GM19372 (cell line): ENCODE data around the gene C12orf56.
"Not testable (repeated sequence)": the region's sequence is repeated elsewhere in the genome, so short reads cannot be mapped to it uniquely, and the experiment has no call there.

Experiments used
- ATAC-seq: cut with Tn5 transposase; IDR thresholded peaks from one replicate; pipeline ENCODE4 v1.9.1; 2021; ENCODE audit warnings: mild to moderate bottlenecking, low read depth, moderate library complexity; ENCODE audit not compliant: unreplicated experiment

The C12orf56 gene

GRCh38 chr12:64252681-64253080, 137.9 kb downstream of the C12orf56 start:
- no peak for ATAC-seq

- ATAC-seq = no peak
These were observed 146.7 kb downstream of the C12orf56 start for GRCh38 chr12:64243809-64244208.

DNA sequence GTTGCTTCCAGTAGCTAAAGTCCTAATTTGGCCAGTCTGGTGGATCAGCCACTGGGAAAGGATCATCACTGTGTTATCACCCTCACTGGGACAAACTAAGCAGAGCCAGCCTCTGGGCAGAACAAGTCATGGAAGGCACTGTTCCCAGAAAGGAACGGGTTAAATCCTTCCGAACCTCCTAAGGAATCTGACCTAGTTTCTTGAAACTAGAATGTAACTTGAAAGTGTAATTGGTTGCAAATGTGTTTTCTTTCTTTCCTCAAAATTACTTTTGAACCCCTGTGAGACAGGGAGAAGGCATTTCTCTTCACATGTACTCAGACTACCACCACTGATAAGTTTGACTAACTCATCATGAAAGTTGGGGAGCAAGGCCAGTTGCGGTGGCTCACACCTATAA, 149.8 kb downstream of the C12orf56 start:
- no peak for ATAC-seq

DNA sequence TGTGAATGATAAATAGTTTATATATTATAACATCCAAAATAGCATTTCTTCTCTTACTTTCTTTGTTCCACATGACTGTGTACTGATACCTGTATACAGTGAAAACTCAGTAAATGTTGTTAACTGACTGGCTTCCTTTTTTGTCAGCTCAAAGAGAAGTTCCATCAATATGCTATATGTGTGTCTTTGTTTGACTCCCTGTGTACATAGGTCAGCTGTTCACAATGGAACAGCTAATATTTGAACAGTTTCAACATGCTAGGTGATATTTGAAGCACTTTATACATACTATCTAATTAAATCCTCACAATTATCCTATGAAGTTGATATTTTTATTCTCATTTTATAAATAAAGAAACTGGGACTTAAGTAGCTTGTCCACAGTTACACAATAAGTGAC, 153.2 kb downstream of the C12orf56 start:
- ATAC-seq = no peak

- ATAC-seq = no peak
These were observed 154.0 kb downstream of the C12orf56 start for GRCh38 chr12:64236549-64236948.

DNA sequence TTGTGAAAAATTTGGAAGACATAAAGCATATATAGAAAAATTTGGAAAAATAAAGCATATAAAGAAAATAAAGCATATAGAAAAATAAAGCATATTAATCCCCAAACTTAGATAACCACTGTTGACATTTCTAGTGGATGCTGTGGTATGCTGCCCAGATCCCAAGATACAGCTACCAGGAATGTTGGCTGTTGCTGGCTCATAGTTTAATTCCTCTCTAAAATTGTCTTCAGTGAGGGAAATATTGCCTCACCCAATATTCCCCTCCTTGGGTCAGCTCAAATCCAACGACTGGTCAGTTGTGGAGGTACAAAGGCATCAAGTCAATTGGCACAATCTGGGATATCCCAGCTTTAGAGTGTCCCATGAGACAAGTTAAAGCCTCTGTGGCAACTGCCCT, 158.4 kb downstream of the C12orf56 start:
- no peak for ATAC-seq

GRCh38 chr12:64229796-64230195, 160.8 kb downstream of the C12orf56 start:
- no peak for ATAC-seq

DNA sequence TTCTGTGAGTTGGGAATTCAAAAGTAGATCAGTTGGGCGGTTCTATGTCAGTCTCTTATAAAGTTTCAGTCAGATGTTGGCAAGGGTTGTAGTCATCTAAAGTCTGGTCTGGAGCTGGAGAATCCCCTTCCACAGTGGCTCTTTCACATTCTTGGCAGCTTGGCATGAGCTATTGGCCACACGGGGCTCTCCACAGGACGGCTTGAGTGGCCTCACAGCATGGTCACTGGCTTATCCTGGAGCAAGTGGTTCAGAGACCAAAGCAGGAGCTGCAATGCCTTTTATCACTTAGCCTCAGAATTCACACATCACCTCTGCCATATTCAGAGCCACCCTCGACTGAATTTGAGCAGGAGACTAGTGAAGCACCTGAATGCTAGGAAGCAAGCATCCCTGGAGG, 161.3 kb downstream of the C12orf56 start:
- no peak for ATAC-seq

DNA sequence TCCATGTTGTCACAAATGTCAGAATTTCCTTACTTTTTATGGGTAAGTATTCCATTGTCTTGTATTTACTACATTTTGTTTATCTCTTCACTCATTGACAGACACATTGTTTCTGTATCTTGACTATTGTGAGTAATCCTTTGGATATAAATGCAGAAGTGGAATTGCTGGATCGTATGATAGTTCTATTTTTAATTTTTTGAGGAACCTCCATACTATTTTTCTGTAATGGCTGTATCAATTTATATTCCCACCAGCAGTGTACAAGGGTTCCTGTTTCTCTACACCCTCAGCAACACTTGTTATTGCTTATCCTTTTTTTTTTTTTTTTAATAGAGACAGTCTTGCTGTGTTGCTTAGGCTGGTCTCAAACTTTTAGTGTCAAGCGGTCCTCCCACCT, 164.9 kb downstream of the C12orf56 start:
- no peak for ATAC-seq

GRCh38 chr12:64222009-64222765, 168.4 kb downstream of the C12orf56 start, which contains the start of gene KICS2:
Gene KICS2 (minus strand): TSS chr12:64222296. CDS start chr12:64222237, 59 bp downstream.
- ATAC-seq = peak; percentile 89

- ATAC-seq = peak; percentile 15
These were observed 168.9 kb downstream of the C12orf56 start for GRCh38 chr12:64221651-64222008.

DNA sequence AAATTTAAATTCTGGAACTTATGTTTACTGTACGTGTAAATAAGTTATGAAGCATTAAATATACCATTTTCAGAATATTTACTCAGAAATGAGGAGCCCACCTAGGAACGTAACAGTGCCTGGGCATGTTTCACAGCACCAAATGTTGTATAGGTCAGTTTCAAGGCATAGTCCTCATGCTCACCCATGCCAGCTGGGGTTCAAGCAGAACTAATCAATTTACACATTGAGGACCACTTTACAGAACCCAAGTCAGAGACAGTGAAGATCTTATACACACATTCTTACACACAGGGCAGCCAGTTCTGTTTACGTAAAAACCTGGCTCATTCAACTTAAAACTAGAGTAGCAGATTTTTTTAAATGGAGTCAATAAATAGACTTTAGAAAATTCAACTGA, 170.5 kb downstream of the C12orf56 start:
- ATAC-seq = no peak

GRCh38 chr12:64219145-64219544, 171.4 kb downstream of the C12orf56 start:
- ATAC-seq = no peak

- peak; percentile 29 for ATAC-seq
These were observed 172.0 kb downstream of the C12orf56 start for GRCh38 chr12:64218597-64218996.

DNA sequence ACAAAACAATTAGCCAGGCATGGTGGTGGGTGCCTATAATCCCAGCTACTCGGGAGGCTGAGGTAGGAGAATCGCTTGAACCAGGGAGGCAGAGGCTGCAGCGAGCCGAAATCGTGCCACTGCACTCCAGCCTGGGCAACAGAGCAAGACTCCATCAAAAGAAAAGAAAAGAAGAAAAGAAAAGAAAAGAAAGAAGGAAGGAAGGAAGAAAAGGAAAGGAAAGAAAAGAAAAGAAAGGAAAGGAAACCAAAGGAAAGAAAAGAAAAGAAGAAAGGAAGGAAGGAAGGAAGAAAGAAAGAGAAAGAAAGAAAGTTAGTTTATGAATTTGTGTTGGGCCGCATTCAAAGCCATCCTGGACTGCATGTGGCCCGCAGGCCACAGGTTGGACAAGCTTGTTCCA, 172.9 kb downstream of the C12orf56 start:
- ATAC-seq = not testable (repeated sequence)

- ATAC-seq = no peak
These were observed 174.3 kb downstream of the C12orf56 start for GRCh38 chr12:64216239-64216638.
